Endodermal cell (in vitro differentiated cells): ENCODE results near the gene SLC26A1. TPM values are rescaled to one million over a fixed set of nuclear protein-coding genes. Genes with fewer than 3 reads are reported as not detected.

ENCODE experiments used
- DNase-seq: peaks from one replicate; pipeline ENCODE4 v3.0.0-alpha.2; 2017
- H3K27ac ChIP-seq: 2 replicates; pipeline ENCODE4 v1.5.1; 2013; ENCODE audit warnings: mild to moderate bottlenecking, low read depth, low read length, moderate library complexity
- H3K27me3 ChIP-seq: 2 replicates; pipeline ENCODE4 v1.6.1; 2013; ENCODE audit warnings: mild to moderate bottlenecking, low read length, moderate library complexity; ENCODE audit not compliant: insufficient read depth, control insufficient read depth, poor library complexity, severe bottlenecking
- H3K36me3 ChIP-seq: 2 replicates; pipeline ENCODE4 v1.7.0; 2013; ENCODE audit warnings: mild to moderate bottlenecking, low read length, moderate library complexity; ENCODE audit not compliant: control insufficient read depth, insufficient read depth
- H3K4me1 ChIP-seq: one replicate; pipeline ENCODE4 v1.7.0; 2013; ENCODE audit warnings: low read length; ENCODE audit not compliant: control insufficient read depth, insufficient read depth
- H3K4me3 ChIP-seq: 2 replicates; pipeline ENCODE4 v1.5.1; 2013; ENCODE audit warnings: mild to moderate bottlenecking, low read length, moderate library complexity
- H3K9ac ChIP-seq: 2 replicates; pipeline ENCODE4 v1.6.1; 2013; ENCODE audit warnings: mild to moderate bottlenecking, low read length, moderate library complexity; ENCODE audit not compliant: poor library complexity, severe bottlenecking; ENCODE audit errors: extremely low read depth
- H3K9me3 ChIP-seq: 2 replicates; pipeline ENCODE4 v1.6.1; 2013; ENCODE audit warnings: mild to moderate bottlenecking, low read length, moderate library complexity; ENCODE audit not compliant: control insufficient read depth
- H3K27ac Mint-ChIP-seq: 2 replicates; pipeline ENCODE4 v1.8.0; 2020; ENCODE audit warnings: mixed read lengths
- H3K27me3 Mint-ChIP-seq: 2 replicates; pipeline ENCODE4 v1.8.0; 2021; ENCODE audit warnings: mild to moderate bottlenecking, mixed read lengths; ENCODE audit not compliant: insufficient read depth
- H3K36me3 Mint-ChIP-seq: 2 replicates; pipeline ENCODE4 v1.8.0; 2020; ENCODE audit warnings: low read depth, mixed read lengths
- H3K4me1 Mint-ChIP-seq: 2 replicates; pipeline ENCODE4 v1.8.0; 2020; ENCODE audit warnings: mixed read lengths
- H3K4me3 Mint-ChIP-seq: 2 replicates; pipeline ENCODE4 v1.8.0; 2020; ENCODE audit warnings: mild to moderate bottlenecking, moderate library complexity, mixed read lengths
- H3K9me3 Mint-ChIP-seq: 2 replicates; pipeline ENCODE4 v1.8.0; 2020; ENCODE audit warnings: mild to moderate bottlenecking, mixed read lengths
- CTCF ChIP-seq: fragments of 200-600 bp; sonication (generic); conservative IDR thresholded peaks from 2 replicates; pipeline ENCODE4 v1.5.0; 2021; ENCODE audit warnings: antibody characterized with exemption, mild to moderate bottlenecking
- WGBS, 2 experiments: methylation state at CpG; one replicate each; pipeline versions ENCODE4 v1.1.5 to v1.1.7; 2013; ENCODE audit warnings: missing lambda C conversion rate in 2 of 2, mixed read lengths in 1 of 2; ENCODE audit not compliant: insufficient coverage in 1 of 2, insufficient read length in 1 of 2; 5-methylcytosine and 5-hydroxymethylcytosine counted together
- total RNA-seq, 2 donors: library from RNA; stranded (reverse); fragmentation: NEBNext Ultra II Directional in 1 of 2; extraction: Animal tissue kit (Norgen Biotek cat#: 25700) in 1 of 2; gene quantifications; 2 replicates in 1 of 2; 3 replicates in 1 of 2; pipeline ENCODE4 v1.2.1, GENCODE V29; 2021

Gene SLC26A1
- total RNA-seq, 2 donors from 2014 or later = 0.55 to 1.0 TPM

GRCh38 chr4:1035510-1035909, 42.3 kb upstream of the SLC26A1 start:
- H3K4me3 Mint-ChIP-seq = no peak overlapping the region
- H3K27me3 Mint-ChIP-seq = no peaks in the 10 kb centered on the region
- 87 to 91% methylated on average over 13 to 26 of the region's 26 CpGs for WGBS, 2 experiments
- Histone ChIP-seq H3K27ac (no peak overlapping the region), H3K27me3 (no peaks in the 10 kb centered on the region), H3K9ac (no peak overlapping the region), H3K4me1 (no peaks in the 10 kb centered on the region), H3K4me3 (no peak overlapping the region), H3K9me3 (no peaks in the 10 kb centered on the region), H3K36me3 (no peaks in the 10 kb centered on the region)
- TF ChIP-seq CTCF = no peak
- no peaks in the 10 kb centered on the region for H3K4me1 Mint-ChIP-seq
- no peak overlapping the region for H3K27ac Mint-ChIP-seq
- no peak for DNase-seq
- H3K9me3 Mint-ChIP-seq = no peaks in the 10 kb centered on the region
- H3K36me3 Mint-ChIP-seq = no peaks in the 10 kb centered on the region

- no peak overlapping the region for H3K27ac Mint-ChIP-seq
- no peak overlapping the region for H3K4me3 ChIP-seq
- no peaks in the 10 kb centered on the region for H3K4me1 Mint-ChIP-seq
- H3K36me3 Mint-ChIP-seq = no peaks in the 10 kb centered on the region
- H3K9me3 ChIP-seq = no peaks in the 10 kb centered on the region
- H3K27me3 ChIP-seq = no peaks in the 10 kb centered on the region
- WGBS, 2 experiments = 87 to 91% methylated on average over 21 to 35 of the region's 35 CpGs
- no peaks in the 10 kb centered on the region for H3K36me3 ChIP-seq
- no peak for TF ChIP-seq CTCF
- H3K9me3 Mint-ChIP-seq = no peaks in the 10 kb centered on the region
- H3K9ac ChIP-seq = no peak overlapping the region
- H3K4me3 Mint-ChIP-seq = no peak overlapping the region
- no peak overlapping the region for H3K27ac ChIP-seq
- no peaks in the 10 kb centered on the region for H3K27me3 Mint-ChIP-seq
- peak; percentile 53 for DNase-seq
- no peaks in the 10 kb centered on the region for H3K4me1 ChIP-seq
These were observed 40.8 kb upstream of the SLC26A1 start for GRCh38 chr4:1033840-1034551.

GRCh38 chr4:1032861-1033260, 39.7 kb upstream of the SLC26A1 start:
- no peak for TF ChIP-seq CTCF
- H3K4me1 ChIP-seq = no peaks in the 10 kb centered on the region

More at GRCh38 chr4:1032861-1033260, 39.7 kb upstream of the SLC26A1 start:
- WGBS, 2 experiments = 91 to 95% methylated on average over 4 to 10 of the region's 10 CpGs
- DNase-seq = no peak
- H3K27ac Mint-ChIP-seq = no peak overlapping the region
- H3K4me1 Mint-ChIP-seq = no peaks in the 10 kb centered on the region
- H3K4me3 ChIP-seq = no peak overlapping the region
- no peaks in the 10 kb centered on the region for H3K27me3 ChIP-seq
- H3K27me3 Mint-ChIP-seq = no peaks in the 10 kb centered on the region
- H3K27ac ChIP-seq = no peak overlapping the region
- no peaks in the 10 kb centered on the region for H3K9me3 ChIP-seq
- no peak overlapping the region for H3K9ac ChIP-seq
- no peaks in the 10 kb centered on the region for H3K36me3 Mint-ChIP-seq
- no peaks in the 10 kb centered on the region for H3K36me3 ChIP-seq
- H3K4me3 Mint-ChIP-seq = no peak overlapping the region
- H3K9me3 Mint-ChIP-seq = no peaks in the 10 kb centered on the region
